AG08396 (cell line): ENCODE data around the gene PRKN.

Experiments
- DNase-seq: peaks from one replicate; pipeline ENCODE4 v3.0.0; 2012; ENCODE audit warnings: low spot score, mixed read lengths

The PRKN gene

GRCh38 chr6:162179196-162179951 lies 548.2 kb downstream of the PRKN start:
- no peak for DNase-seq

- no peak for DNase-seq
These were observed 548.9 kb downstream of the PRKN start for GRCh38 chr6:162178666-162179065.

DNA sequence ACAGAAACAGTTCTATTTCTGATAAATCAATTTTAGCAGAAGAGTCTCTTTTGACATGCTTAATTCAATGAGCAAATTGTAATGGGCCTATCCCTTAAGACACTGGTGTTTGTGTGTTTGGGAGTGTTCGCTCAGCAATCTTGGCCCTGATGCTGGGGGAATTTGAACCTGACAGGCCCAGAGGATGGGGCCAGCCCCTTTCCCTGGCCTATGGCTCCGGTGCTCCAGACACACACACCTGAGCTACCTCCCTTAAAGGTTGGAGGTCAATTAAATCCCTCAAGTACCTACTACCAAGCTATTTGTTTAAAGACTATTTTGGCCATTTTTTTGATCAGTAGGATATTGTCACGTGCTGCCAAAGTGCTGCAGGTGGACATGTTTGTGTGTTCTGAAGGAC lies 549.3 kb downstream of the PRKN start:
- DNase-seq, result no peak

- no peak for DNase-seq
These were observed 549.8 kb downstream of the PRKN start for GRCh38 chr6:162177746-162178145.

GRCh38 chr6:162173466-162173865 lies 554.1 kb downstream of the PRKN start:
- no peak for DNase-seq

DNA sequence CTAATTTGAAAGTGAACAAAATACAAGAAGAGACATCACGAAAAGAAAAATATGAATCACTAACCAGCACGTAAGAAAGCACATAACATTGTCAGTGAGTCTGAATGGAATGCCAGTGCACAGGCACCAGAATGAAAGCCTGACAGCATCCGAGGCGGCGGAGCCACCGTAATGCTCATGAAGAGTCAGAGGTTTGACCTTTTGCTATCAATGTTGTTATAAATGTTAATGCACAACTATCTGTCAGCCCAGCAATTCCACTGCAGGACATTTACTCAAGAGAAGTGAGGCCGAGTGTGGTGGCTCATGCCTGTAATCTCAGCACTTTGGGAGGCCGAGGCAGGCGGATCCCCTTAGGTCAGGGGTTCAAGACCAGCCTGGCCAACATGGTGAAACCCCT lies 562.1 kb downstream of the PRKN start:
- no peak for DNase-seq

DNA sequence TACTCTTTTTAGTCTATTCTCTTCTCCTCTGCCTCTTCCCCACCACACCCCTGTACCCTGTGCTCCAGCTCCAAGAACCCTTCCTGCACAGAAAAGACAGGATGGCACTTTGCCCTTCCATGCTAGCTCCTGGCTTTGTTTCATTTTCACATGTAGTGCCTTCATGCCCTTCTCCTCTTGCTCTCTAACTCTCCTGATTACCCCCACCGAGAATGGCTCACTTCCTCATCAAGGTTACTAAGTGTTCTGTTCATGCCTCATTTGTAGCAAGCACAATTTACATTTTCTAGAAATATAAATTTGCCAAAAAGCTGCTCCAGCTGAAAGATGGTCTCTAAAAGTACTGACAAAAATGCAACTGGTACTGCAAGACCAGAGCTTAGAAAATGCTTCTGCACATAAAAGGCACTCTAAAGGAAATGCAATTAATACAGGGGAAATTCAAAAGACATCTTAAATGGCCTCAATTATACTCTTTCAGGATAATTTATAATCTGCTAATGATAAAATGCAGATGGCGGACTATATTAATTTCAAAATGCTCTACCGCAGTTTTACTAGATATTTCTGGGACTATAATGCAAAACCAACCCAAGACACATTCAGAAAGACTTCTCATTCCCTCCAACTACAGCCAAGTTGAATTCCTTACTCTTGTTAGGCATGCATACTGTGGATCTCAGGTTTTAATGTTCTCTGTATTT lies 570.2 kb downstream of the PRKN start:
- no peak for DNase-seq

- DNase-seq, result no peak
These were observed 571.4 kb downstream of the PRKN start for GRCh38 chr6:162156146-162156545.

- DNase-seq, result no peak
These were observed 572.6 kb downstream of the PRKN start for GRCh38 chr6:162154930-162155329.

GRCh38 chr6:162154001-162154400 lies 573.6 kb downstream of the PRKN start:
- DNase-seq, result no peak

GRCh38 chr6:162153120-162153519 lies 574.4 kb downstream of the PRKN start:
- no peak for DNase-seq

GRCh38 chr6:162151021-162151665 lies 576.4 kb downstream of the PRKN start:
- no peak for DNase-seq

GRCh38 chr6:162150295-162150694 lies 577.3 kb downstream of the PRKN start:
- no peak for DNase-seq

DNA sequence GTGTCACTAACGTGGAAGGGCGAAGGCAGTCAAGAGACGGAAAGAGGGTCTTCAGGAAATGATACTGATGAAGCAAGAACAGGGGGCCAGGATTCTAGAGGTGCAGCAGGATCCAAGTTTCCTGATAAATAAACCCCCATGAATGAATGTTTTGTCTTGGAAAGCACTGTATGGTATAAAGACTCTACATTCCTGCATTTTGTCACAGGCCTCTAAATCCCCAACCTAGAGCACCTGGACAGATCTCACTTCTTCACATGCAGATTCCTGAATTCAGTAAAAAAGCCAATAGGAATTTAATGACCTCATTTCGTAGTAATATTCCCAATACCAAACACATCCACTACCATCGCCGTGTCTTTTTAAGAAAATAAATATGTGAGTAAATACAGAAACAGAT lies 577.8 kb downstream of the PRKN start:
- DNase-seq, result no peak

DNA sequence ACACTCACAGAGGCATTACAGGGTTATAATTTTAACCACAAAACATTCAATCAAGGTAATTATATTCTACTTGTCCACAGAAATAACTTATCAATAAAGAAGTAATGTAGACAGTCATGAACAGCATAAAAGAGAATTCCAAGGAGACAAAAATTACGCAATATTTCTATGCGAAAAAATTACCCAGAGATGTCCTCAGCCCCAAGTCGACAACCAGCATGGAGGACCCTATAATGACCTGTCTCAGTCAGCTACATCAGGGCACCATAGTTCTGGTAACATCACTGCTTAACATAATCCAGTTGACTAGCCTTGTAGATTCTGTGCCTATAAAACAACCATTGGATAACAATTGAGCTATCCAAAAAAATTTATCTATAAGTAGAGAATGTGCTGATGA lies 579.8 kb downstream of the PRKN start:
- no peak for DNase-seq

- no peak for DNase-seq
These were observed 580.3 kb downstream of the PRKN start for GRCh38 chr6:162147281-162147680.

DNA sequence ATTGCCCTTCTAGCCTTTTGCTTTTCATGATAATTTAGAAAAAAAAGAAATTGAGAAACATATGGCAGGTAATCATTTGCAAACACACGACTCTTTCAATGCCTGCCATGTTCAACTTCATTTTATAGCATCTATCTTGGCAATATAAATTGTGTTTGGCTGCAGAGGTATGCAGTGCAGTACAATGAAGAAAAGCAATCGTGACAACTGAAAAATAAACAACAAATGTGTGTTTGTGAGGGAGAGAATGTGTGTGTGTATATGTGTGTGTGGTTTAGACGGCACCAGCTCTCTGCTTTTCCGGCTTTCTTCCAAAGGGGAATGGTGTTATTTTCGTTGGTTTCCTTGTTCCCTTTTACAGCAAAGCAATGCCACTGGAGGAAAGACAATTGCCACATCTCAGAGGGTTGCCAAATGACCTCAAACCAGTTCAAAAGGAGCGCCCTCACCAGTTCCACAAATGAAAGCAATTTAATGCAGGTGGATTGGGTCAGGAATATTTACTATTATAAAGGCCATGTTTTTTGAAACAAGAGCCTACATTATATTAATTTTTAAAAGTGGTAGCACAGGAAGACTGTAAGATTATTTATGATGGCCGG lies 587.2 kb downstream of the PRKN start:
- DNase-seq, result no peak

GRCh38 chr6:162125659-162126058 lies 601.9 kb downstream of the PRKN start:
- no peak for DNase-seq

DNA sequence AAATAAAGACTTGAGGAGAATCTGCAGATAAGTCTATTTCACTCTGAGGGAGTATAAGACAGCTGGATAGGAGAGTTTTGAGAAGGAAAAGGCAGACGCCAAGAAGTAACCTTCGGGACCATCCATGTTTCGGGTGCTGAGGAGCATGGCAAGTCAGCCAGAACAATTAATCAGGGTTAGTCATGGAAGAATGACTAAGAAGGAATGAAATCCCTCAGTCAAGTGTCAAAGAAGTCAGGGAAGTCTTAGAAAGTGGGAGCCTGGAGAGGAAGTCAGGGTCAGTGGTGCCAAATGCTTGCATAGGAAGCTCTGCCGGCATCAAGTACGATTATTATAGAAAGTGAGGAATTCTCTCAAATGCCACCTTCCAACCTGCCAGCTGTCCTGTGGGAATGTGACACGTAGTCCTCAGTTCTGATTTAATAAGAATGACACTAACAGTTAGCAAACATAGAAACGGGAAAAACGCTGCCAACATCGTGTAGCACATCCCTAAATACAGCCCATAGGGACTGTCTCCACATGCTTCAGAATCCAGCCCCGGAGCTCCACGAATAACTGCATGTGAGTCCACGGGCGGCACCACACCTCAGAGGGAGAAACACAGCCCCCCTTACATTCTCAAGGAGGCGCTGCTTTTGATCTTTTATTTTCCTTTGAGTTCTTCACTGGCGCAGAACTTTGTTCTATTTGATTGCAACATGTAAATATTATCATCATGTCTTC lies 602.7 kb downstream of the PRKN start:
- DNase-seq, result no peak

- DNase-seq, result no peak
These were observed 603.8 kb downstream of the PRKN start for GRCh38 chr6:162123797-162124196.

GRCh38 chr6:162119341-162119740 lies 608.2 kb downstream of the PRKN start:
- DNase-seq, result no peak

DNA sequence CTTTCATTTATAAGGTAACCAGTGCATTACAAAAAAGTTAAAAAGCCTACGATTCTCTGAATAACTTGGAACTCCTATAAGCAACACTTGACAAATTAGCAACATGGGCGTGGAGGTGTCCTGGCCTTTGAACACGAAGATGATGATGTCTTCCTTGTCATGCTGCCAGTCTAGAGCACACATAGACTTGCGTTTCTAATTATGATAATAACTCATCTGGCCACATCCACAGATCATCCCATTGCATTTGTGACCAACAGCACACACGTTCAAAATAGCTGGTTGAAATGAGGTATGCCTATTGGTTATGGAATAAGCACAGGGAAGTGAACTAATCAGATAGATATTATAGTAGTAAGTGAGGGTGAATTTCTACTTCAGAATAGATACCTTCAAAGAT lies 608.9 kb downstream of the PRKN start:
- no peak for DNase-seq
